ENCODE data around the gene SPIB.

GRCh38 chr19:50418176-50419021 is at the start of gene SPIB:
- TF ChIP-seq EZH2phosphoT487 (IDR thresholded peaks at IDR 0.05; ENCODE audit: low read depth) (no peak), CTCF (IDR thresholded peaks at IDR 0.05; ENCODE audit: low read depth, low read length) (no peak)

Data from OCI-LY3 (cell line).